K562 (cell line): ENCODE data around the gene PA2G4. TPM values are rescaled to one million over a fixed set of nuclear protein-coding genes. Genes with fewer than 3 reads are reported as not detected.

Experiments used
- FOSL1 ChIP-seq: fragments of 200-800 bp; sonication (Bioruptor generic); conservative IDR thresholded peaks from 2 replicates; pipeline ENCODE4 v1.6.1; 2016; ENCODE audit warnings: missing genetic modification characterization, missing compliant biosample characterization
- FOXK2 ChIP-seq, 2 experiments: fragments of 450-650 bp; IDR thresholded peaks in 1 of 2; conservative IDR thresholded peaks in 1 of 2; 2 replicates each; pipeline ENCODE4 v1.6.1; 2016; ENCODE audit warnings: low read depth in 2 of 2, mild to moderate bottlenecking in 1 of 2
- HLTF ChIP-seq: fragments of 450-650 bp; IDR thresholded peaks from 2 replicates; pipeline ENCODE4 v1.6.1; 2016
- PTBP1 ChIP-seq: fragments of 200-400 bp; formaldehyde crosslinking; IDR thresholded peaks from 2 replicates; pipeline ENCODE4 v1.6.1; 2017; ENCODE audit warnings: low read depth, low read length
- SMARCE1 ChIP-seq: fragments of 450-650 bp; IDR thresholded peaks from 2 replicates; pipeline ENCODE4 v1.7.1; 2016; ENCODE audit warnings: mild to moderate bottlenecking
- ZBTB40 ChIP-seq, 2 experiments: fragments of 450-650 bp in 1 of 2; sonication (generic) in 1 of 2; formaldehyde crosslinking in 1 of 2; IDR thresholded peaks; 2 replicates each; pipeline versions ENCODE4 v1.7.1 to v1.9.0; 2016 to 2022; ENCODE audit warnings: inconsistent platforms in 1 of 2, mild to moderate bottlenecking in 1 of 2, missing genetic modification reagents in 1 of 2
- ZNF232 ChIP-seq: sonication (generic); formaldehyde crosslinking; IDR thresholded peaks from 2 replicates; pipeline ENCODE4 v1.8.0; 2022; ENCODE audit warnings: mild to moderate bottlenecking, missing genetic modification reagents
- ZNF407 ChIP-seq: fragments of 450-650 bp; IDR thresholded peaks from 2 replicates; pipeline ENCODE4 v1.6.1; 2016; ENCODE audit warnings: low read depth
- ZNF79 ChIP-seq: fragments of 250-450 bp; sonication (Bioruptor Pico); IDR thresholded peaks from 2 replicates; pipeline ENCODE4 v1.4.0; 2020; ENCODE audit warnings: low read depth, mild to moderate bottlenecking, moderate library complexity
- polyA plus RNA-seq, 8 experiments: library from polyadenylated mRNA; depleted of rRNA in 4 of 8; stranded (reverse) in 5 of 8; unstranded in 3 of 8; fragments of >200 nt; fragmentation: Nextera tagmentation in 2 of 8; fragmentation: Illumina TruSeq in 1 of 8; extraction: Ambion mirVana in 2 of 8; extraction: Trizol in 1 of 8; gene quantifications; 2 replicates each; pipeline versions ENCODE4 v1.2.1 to v1.2.3, GENCODE V29; 2011 to 2014; ENCODE audit warnings: inconsistent platforms in 1 of 8, missing spikeins in 1 of 8
- total RNA-seq, 7 experiments: library from RNA; depleted of rRNA in 6 of 7; stranded (reverse); fragments of >200 nt in 6 of 7; fragmentation: Illumina TruSeq in 2 of 7; extraction: Trizol in 2 of 7; gene quantifications; 2 replicates each; pipeline versions ENCODE4 v1.2.1 to v1.2.3, GENCODE V29; 2011 to 2021; ENCODE audit warnings: low replicate concordance in 1 of 7

Gene PA2G4
- total and polyA plus RNA-seq, 9 of the 15 experiments (the other 6 are each of a cell fraction or from before 2014, with no cell fraction given), result 230 to 925 (median 638) TPM

GRCh38 chr12:56079723-56080555 lies 24.4 kb upstream of the PA2G4 start, which contains the start of gene ERBB3 (continued):
- peak; percentile 26; the same call in 1 of the 2 replicates for TF ChIP-seq ZNF407
- peak; percentile 86 for TF ChIP-seq SMARCE1
- TF ChIP-seq HLTF, result peak; percentile 81; the same call in 1 of the 2 replicates
- TF ChIP-seq ZNF79 (CRISPR knock-in tag), result no peak
- TF ChIP-seq ZNF232 (CRISPR knock-in tag), result 0 out of 2 replicates have a peak, but pooled peaks have one; percentile 73
- peak; percentile 97 for TF ChIP-seq FOSL1
- no peak for TF ChIP-seq PTBP1
- TF ChIP-seq ZBTB40 (IDR thresholded peaks at IDR 0.05), result peak; percentile 67
- no peak for TF ChIP-seq ZBTB40 (CRISPR knock-in tag; IDR thresholded peaks at IDR 0.05)
- peak in 1 of 2 experiments; percentile 53; a peak in 2 of 4 replicates for TF ChIP-seq FOXK2 (conservative IDR thresholded peaks at IDR 0.05 in 1 of 2, IDR thresholded peaks at IDR 0.05 in 1 of 2; ENCODE audit: low read depth in 2 of 2)
